ENCODE results near the gene CDYL2.

GRCh38 chr16:80573700-80574120, 230.7 kb downstream of the CDYL2 start:
- TF ChIP-seq FOXP1 (CRISPR knock-in tag; IDR thresholded peaks at IDR 0.05; ENCODE audit: borderline replicate concordance) (no peak), CBFB (CRISPR knock-in tag; IDR thresholded peaks at IDR 0.05; ENCODE audit: low read depth) (no peak), JAZF1 (CRISPR knock-in tag; IDR thresholded peaks at IDR 0.05) (no peak), RORB (CRISPR knock-in tag; IDR thresholded peaks at IDR 0.05) (no peak)
- TF ChIP-seq, protein P1, sequence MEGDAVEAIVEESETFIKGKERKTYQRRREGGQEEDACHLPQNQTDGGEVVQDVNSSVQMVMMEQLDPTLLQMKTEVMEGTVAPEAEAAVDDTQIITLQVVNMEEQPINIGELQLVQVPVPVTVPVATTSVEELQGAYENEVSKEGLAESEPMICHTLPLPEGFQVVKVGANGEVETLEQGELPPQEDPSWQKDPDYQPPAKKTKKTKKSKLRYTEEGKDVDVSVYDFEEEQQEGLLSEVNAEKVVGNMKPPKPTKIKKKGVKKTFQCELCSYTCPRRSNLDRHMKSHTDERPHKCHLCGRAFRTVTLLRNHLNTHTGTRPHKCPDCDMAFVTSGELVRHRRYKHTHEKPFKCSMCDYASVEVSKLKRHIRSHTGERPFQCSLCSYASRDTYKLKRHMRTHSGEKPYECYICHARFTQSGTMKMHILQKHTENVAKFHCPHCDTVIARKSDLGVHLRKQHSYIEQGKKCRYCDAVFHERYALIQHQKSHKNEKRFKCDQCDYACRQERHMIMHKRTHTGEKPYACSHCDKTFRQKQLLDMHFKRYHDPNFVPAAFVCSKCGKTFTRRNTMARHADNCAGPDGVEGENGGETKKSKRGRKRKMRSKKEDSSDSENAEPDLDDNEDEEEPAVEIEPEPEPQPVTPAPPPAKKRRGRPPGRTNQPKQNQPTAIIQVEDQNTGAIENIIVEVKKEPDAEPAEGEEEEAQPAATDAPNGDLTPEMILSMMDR (IDR thresholded peaks at IDR 0.05) = no peak
- TF ChIP-seq, protein P2, sequence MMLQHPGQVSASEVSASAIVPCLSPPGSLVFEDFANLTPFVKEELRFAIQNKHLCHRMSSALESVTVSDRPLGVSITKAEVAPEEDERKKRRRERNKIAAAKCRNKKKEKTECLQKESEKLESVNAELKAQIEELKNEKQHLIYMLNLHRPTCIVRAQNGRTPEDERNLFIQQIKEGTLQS (CRISPR knock-in tag; conservative IDR thresholded peaks at IDR 0.05) = no peak
- TF ChIP-seq, protein P3, sequence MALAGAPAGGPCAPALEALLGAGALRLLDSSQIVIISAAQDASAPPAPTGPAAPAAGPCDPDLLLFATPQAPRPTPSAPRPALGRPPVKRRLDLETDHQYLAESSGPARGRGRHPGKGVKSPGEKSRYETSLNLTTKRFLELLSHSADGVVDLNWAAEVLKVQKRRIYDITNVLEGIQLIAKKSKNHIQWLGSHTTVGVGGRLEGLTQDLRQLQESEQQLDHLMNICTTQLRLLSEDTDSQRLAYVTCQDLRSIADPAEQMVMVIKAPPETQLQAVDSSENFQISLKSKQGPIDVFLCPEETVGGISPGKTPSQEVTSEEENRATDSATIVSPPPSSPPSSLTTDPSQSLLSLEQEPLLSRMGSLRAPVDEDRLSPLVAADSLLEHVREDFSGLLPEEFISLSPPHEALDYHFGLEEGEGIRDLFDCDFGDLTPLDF (CRISPR knock-in tag; IDR thresholded peaks at IDR 0.05) = no peak
- TF ChIP-seq, protein P4, sequence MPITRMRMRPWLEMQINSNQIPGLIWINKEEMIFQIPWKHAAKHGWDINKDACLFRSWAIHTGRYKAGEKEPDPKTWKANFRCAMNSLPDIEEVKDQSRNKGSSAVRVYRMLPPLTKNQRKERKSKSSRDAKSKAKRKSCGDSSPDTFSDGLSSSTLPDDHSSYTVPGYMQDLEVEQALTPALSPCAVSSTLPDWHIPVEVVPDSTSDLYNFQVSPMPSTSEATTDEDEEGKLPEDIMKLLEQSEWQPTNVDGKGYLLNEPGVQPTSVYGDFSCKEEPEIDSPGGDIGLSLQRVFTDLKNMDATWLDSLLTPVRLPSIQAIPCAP (CRISPR knock-in tag; IDR thresholded peaks at IDR 0.05) = no peak
